ENCODE results near the gene CDK11B.
"Not testable (repeated sequence)": the region's sequence is repeated elsewhere in the genome, so short reads cannot be mapped to it uniquely, and the experiment has no call there.

The CDK11B gene

DNA sequence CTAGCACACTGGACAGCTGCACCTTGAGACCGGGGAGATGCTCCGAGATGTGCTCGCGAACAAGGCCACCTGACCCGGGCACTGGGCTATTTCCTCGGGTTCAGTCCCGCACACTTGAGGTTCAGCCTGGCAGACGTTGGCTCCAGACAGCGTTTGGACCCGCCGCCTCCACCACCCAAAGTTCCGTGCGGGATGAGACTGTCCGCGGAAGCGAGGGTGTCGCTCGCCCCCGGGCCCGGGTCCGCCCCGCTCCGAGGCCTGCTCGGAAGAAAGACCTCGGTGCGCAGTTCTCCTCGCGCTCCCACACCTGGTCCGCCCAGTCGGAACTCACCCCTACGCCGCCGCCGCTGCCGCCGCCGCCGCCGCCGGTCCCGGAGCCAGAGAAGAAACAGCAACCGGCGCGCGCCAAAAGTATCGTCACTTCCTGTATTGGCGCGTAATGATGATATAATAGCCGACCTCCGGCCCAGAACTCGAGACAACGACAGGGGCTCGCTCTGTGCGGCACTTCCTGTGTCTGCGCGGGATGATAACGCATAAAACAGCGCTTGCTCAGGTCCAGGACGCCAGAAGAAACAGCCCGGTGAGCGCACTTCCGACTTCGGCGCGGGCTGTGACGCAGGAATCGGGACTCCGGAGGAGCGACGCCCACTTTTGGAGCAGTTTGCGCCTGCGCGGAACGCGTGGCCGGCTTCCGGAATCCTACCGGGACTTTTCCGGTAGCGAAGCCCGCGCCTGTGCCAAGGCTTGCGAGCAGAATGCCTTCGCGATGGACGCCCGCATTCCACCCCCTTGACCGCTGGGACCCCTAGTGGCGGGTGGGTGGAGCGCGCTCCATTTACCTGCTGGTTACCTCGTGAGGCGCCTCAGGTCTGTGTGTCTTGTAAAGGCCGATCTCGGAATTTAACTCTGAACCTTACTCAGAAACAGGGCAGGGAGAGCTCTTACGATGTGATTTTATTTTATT, at the start of gene CDK11B:
CDK11B (minus strand) TSS at position 422 of the 967 bp plus-strand sequence. CDS start 1,519 bp downstream, outside the sequence.
- FAIRE-seq: peak; percentile 84
- peak; percentile 89 for DNase-seq (ENCODE audit: low spot score)

DNA sequence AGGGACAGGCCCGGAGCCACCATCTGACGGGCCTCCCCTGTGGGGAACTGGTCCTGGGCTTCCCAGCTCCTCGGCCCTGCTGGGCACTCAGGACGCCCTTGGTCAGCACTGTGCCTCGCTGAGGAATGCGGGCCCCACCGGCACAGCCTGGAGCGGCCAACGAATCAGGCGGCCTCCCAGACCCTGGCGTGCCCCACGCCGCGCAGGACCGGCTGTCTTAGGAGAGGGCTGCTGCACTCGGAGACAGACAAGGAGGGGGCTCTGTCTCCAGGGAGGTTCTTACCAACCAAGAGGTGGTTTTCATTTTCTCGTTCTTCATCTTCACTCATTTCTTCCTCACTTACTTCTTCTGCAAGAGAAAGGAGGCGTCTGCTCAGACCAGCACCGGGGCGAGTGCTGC, 49.1 kb upstream of the CDK11B start:
- not testable (repeated sequence) for DNase-seq (ENCODE audit: low spot score); FAIRE-seq

DNA sequence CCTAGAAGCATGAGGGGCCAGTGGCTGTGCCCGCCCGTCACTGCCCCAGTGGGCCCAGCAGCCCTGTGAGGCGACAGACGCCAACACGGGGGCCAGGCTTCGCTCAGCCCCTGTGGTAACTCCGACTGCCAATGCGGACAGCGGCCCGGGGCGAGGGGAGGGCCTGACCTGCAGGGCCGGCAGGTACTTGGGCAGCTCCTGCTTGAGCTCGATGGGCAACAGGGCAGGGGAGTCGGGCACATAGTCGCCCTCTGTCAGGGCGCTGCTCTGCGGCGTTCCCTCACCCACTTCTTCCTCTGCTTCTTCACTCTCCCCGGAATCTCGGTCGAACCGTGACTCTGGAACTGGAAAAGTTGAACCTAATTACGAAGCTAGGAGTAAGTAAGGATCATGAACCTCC, 48.4 kb upstream of the CDK11B start:
- not testable (repeated sequence) for FAIRE-seq; DNase-seq (ENCODE audit: low spot score)

DNA sequence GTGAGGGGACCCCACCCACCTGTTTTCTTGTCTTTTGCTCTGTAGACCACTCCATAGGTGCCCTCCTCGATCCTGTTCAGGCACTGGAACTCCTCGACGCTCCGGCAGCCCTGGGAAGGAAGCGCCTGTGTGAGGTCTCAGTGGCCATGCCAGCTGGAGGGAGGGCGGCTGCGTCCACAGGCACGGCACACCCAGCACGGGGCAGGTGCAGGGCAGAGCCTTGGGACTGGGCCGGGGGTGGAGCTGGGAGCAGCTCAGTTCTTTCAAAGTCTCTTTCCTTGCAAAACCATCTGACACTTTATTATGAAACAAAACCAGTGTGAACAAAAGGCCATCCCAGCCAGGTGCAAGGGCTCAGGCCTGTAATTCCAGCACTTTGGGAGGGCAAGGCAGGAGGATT, 46.8 kb upstream of the CDK11B start:
- DNase-seq (ENCODE audit: low spot score); FAIRE-seq: not testable (repeated sequence)

GRCh38 chr1:1704284-1704957, 45.6 kb upstream of the CDK11B start:
- FAIRE-seq: not testable (repeated sequence)

DNA sequence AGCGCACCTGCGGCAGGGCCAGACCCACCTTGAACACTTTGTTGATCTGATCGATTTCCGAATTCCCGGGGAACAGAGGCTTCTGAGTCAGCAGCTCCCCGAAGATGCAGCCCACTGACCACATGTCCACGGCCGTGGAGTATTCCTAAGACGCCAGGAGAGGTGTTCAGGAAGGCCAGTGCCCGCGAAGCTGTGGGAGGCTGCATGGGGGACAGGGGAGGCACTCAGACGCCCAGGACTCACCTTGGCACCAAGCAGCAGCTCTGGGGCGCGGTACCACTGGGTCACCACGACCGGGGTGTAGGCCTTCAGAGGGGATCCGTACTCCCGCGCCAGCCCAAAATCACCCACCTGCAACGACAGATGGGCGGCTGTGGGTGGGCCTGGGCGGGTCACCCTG, 45.0 kb upstream of the CDK11B start:
- DNase-seq (ENCODE audit: low spot score) (no peak), FAIRE-seq (no peak)

More at GRCh38 chr1:1704284-1704957, 45.6 kb upstream of the CDK11B start:
- not testable (repeated sequence) for DNase-seq (ENCODE audit: low spot score)

- DNase-seq (ENCODE audit: low spot score); FAIRE-seq: not testable (repeated sequence)
Observed at GRCh38 chr1:1702506-1702905, 43.7 kb upstream of the CDK11B start.

DNA sequence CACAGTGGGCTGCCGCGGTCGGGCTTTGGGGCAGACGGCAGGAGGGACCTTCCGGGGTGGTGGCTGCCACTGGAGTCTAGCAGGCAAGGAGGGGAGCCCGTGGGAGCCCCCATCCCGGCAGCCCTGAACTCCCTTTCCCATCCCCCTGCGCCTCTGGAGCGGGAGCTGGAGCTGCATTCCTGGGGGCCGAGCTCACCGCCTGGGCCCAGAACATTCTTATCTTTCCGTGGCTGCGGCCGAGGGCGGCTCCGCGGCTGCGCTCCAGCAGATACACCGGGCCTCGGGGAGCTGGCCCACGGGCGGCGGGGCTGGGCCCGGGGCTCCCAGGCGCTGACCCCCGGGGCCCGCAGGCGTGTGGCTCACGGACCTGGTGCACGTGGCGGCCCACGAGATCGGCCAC, 41.8 kb upstream of the CDK11B start:
- not testable (repeated sequence) for DNase-seq (ENCODE audit: low spot score); FAIRE-seq

- not testable (repeated sequence) for FAIRE-seq; DNase-seq (ENCODE audit: low spot score)
Observed at GRCh38 chr1:1700067-1700466, 41.3 kb upstream of the CDK11B start.

DNA sequence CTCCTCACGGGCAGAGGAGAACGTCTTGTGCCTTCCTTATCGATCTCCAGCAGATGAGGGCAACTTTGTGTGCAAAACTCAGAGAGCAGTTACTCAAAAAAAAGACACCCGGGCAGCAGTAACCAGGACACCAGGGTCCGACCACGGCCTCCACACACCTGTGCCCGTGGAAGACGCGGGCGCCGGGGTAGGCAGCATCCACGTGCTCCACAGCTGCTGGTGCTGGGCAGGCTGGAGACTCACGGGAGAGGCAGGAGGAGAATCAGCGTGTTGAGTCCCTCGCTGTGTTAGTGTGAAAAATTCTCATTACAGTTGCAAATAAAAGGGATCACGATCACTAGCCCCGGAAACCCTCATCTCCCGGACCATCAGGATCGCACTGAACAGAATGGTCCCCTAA, 40.3 kb upstream of the CDK11B start:
- not testable (repeated sequence) for FAIRE-seq; DNase-seq (ENCODE audit: low spot score)

DNA sequence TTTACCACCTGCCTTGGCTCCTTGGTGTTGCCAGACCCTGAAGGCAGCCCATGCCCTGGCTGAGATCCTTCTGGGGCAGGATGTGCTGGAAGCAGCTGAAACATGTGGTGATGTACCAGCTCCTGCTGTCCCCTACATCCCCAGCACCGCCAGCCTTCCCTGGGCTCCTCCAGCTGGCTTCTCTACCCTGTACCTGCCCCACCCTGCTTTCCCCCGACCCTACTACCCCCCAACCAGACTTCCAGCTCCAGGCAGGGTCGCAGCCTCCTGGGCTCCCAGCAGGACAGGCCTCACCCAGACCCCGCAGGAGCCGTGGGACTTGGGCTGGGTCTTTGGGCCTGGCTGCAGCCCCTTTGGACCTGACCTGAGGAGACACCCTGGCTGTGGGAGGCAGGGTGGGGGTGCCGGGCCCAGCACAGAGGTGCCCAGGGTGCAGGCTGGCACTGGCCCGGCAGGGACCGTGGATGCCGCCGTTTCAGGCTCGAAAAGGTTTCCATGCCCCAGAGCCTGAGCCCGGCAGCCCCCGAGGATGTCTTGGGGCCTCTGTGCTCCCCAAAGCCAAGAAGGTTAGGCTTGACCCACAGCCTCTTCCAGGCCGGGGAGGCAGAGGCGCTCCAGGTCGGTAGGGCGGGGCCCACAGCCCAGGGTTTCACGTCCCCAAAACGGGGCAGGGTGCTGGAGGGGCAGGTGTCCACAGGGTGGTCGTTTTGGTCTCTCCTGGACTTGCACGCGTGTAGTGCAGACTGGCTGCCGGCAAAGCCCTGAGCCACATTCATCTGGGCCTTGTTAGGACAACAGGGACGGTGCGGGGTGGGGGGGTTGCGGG, 38.8 kb upstream of the CDK11B start:
- FAIRE-seq: not testable (repeated sequence)

DNA sequence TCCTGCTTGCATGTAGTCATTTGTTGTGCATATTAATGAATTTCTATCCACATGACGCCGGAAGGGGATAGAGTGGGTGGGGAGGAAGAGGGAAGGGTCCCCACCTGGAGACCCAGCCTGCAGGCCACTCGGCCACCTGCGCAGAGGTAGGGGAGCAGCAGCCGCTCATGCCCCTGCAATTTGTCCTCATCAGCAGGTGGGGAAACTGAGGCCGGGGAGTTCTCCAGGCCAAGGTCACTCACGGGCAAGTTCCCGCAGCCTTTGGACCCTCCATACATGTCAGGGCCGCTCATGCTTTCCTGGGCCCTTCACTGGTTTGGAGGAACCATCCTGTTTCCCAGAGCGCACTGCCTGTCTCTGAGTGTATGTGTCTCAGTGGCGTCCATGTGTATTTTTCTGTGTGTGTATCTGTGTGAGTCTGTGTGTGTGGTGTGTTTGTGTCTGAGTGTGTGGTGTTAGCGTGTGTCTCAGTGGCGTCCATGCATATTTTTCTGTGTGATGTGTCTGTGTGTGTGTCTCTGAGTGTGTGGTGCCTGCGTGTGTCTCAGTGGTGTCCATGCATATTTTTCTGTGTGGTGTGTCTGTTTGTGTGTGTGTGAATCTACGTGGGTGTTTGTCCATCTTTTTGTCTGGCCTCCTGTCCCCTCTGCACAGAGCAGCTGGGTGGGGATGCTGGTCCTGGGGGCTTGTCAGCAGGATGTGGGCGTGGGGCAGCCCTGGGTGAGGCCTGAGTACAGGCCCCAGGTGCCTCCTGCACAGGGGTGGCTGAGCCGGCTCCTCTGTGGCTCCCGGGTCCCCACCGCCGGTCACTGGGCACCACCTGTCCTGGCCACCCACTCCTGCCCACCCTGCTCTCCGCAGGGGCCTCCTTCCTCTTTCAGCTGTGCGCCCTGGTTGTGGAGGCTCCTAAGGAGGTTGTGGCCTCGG, 37.9 kb upstream of the CDK11B start:
- FAIRE-seq; DNase-seq (ENCODE audit: low spot score): not testable (repeated sequence)

More for the DNA sequence above, 38.8 kb upstream of the CDK11B start:
- not testable (repeated sequence) for DNase-seq (ENCODE audit: low spot score)

GRCh38 chr1:1692714-1693647, 34.2 kb upstream of the CDK11B start, which contains the start of gene SLC35E2B:
TSS of gene SLC35E2B (minus strand) at chr1:1692795. CDS start at chr1:1676699, 16,096 bp downstream.
- DNase-seq (ENCODE audit: low spot score): peak; percentile 82
- peak; percentile 60 for FAIRE-seq

DNA sequence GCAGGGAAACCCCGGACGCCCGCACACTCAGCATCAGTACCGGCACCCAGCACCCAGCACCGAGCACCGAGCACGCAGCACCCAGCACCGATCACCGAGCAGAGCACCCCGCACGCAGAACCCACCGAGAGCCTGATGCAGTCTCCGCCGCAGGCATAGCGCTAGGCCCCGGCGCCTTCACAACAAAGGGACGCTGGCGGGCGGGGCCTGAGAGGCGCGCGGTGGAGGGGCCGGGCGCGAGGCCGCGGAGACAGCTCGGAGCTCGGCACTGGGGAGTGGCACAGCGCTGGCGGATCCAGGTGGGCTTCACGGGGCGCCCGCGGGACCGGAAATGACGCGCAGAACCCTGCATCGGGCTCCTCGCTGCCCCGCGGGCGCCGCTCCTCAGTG, 33.5 kb upstream of the CDK11B start:
- peak; percentile 27 for DNase-seq (ENCODE audit: low spot score)
- not testable (repeated sequence) for FAIRE-seq

- not testable (repeated sequence) for FAIRE-seq; DNase-seq (ENCODE audit: low spot score)
Observed at GRCh38 chr1:1691443-1691842, 32.6 kb upstream of the CDK11B start.

DNA sequence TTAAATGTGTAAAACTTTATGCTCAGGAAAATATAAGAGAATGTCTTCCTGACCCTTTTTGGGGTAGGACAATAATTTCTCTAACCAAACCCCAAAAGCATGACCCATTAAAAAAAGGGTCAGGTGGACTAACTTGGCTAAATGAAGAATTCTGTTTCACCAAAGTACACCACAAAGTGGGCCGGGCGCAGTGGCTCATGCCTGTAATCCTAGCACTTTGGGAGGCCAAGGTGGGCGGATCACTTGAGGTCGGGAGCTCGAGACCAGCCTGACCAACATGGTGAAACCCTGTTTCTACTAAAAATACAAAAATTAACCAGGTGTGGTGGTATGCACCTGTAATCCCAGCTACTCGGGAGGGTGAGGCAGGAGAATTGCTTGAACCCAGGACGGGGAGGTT, 30.7 kb upstream of the CDK11B start:
- FAIRE-seq; DNase-seq (ENCODE audit: low spot score): not testable (repeated sequence)

DNA sequence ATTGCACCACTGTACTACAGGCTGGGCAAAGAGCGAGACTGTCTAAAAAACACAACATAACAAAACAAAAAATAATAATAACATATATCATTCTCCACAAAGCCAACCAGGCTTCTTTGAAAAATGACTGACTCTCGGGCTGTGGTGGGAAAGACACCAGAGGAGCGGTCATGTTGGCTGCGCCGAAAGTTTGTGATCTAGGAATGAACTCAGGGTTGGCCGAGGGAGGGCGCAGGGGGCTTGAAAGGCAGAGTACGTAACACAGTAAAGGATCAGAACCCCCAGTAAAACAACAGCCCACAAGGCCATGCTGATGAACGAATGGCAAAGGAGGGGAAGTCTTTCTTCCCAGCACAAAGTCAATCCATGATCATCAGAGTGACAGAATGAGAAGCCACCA, 29.0 kb upstream of the CDK11B start:
- FAIRE-seq: no peak

DNA sequence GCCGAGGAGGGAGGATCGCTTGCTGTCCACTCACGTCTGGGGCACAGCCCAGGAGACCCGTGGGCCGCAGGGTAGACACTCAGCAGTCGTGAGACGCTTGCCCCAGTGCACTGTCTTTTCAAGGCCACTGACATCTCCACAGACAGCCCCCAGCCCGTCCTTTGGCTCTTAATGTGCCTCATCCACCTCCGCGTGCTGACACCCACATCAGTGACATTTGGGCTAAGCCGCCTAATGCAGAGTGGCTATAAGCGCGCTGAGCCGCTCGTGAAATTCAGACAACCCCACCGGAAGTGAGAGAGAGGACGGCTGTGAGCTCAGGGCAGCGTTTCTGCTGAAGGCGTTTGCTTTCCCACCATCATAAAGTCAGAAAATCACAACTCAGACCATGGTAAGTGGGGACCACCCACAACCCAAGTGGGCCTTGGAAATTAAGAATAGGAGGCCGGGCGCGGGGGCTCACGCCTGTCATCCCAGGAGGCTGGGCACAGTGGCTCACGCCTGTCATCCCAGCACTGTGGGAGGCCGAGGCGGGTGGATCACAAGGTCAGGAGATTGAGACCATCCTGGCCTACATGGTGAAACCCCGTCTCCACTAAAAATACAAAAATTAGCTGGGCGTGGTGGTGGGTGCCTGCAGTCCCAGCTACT, 25.4 kb upstream of the CDK11B start:
- DNase-seq (ENCODE audit: low spot score) (no peak), FAIRE-seq (no peak)

More for the DNA sequence above, 29.0 kb upstream of the CDK11B start:
- DNase-seq (ENCODE audit: low spot score): no peak

Data from RCC 7860 (cell line).